ENCODE data around the gene POU4F3.

POU4F3 gene

DNA sequence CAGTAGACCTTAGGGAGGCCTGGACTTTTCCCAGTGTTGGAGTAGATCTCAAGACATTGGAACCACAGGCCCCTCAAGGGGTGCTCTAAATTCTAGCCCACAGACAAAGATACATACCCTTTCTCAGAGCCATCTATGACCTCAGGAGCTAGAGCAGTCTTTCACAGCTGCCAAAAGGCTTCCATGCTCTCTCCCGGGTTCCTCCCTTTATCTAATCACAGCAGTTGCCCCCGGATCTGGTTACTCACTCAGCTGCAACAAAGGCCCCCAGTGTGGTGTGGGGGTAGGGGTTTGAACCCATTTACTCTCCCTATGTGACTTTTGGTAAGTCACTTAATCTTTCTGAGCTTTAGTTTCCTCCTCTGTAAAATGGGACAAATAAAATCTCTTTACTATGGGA is 27.0 kb downstream of the POU4F3 start:
- H3K79me2 ChIP-seq (ENCODE audit: control insufficient read depth, insufficient read depth, low read length) = no peaks in the 10 kb centered on the region
- H3K4ac ChIP-seq (ENCODE audit: low read depth, low read length) = no peak overlapping the region
- no peak overlapping the region for H3K4me2 ChIP-seq (ENCODE audit: low read length)
- H2BK15ac ChIP-seq (replicated peaks; ENCODE audit: low read depth) = no peak overlapping the region
- H2BK5ac ChIP-seq (ENCODE audit: low read length) = no peak overlapping the region
- no peak overlapping the region for H3K4me3 ChIP-seq (ENCODE audit: low read length)
- DNase-seq = peak; percentile 25
- no peak overlapping the region for H4K8ac ChIP-seq (ENCODE audit: low read depth, low read length)
- no peak overlapping the region for H3K56ac ChIP-seq (ENCODE audit: low read length)
- H3K9ac ChIP-seq (ENCODE audit: low read length) = no peak overlapping the region
- no peak overlapping the region for H4K5ac ChIP-seq (ENCODE audit: low read length)
- no peaks in the 10 kb centered on the region for H3K4me1 ChIP-seq (ENCODE audit: control insufficient read depth, low read depth, low read length)
- WGBS (ENCODE audit: extremely low coverage, insufficient coverage, low lambda C conversion rate) = no CpG with 5 or more reads among the region's 2 CpGs
- H2BK120ac ChIP-seq (ENCODE audit: low read depth, low read length) = no peak overlapping the region
- no peaks in the 10 kb centered on the region for H3K36me3 ChIP-seq (ENCODE audit: control insufficient read depth, insufficient read depth, low read length)
- H3K27me3 ChIP-seq (ENCODE audit: insufficient read depth, low read length, poor library complexity) = no peaks in the 10 kb centered on the region
- H3K79me1 ChIP-seq (ENCODE audit: low read length) = no peaks in the 10 kb centered on the region
- no peak overlapping the region for H3K18ac ChIP-seq (ENCODE audit: low read length)
- H3K27ac ChIP-seq (ENCODE audit: low read depth, low read length) = no peak overlapping the region
- H3K23ac ChIP-seq (ENCODE audit: low read length) = no peak overlapping the region
- no peak overlapping the region for H2AK5ac ChIP-seq (ENCODE audit: low read length)

DNA sequence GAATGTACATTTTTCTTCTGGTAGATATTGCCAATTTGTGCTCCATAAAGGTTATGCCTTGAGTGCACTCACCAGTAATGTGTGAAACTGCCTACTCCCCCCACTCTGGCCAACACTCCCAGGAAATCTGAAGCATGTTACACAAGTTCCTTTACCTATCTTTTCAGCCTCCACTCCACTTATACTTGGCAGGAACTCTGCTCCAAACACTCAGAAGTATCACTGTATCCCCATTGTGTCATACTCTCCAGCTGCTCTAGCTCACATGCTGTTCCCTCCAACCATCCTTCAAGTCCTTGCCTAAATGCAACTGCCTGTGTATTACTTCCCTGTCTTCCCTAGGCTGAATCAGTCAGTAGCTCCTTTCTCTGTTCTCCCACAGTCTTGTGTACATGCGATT is 28.3 kb downstream of the POU4F3 start:
- no peak for DNase-seq
- Histone ChIP-seq H3K56ac (ENCODE audit: low read length) (no peak overlapping the region), H2BK120ac (ENCODE audit: low read depth, low read length) (no peak overlapping the region), H2AK5ac (ENCODE audit: low read length) (no peak overlapping the region), H3K9ac (ENCODE audit: low read length) (no peak overlapping the region), H2BK15ac (replicated peaks; ENCODE audit: low read depth) (no peak overlapping the region), H4K5ac (ENCODE audit: low read length) (no peak overlapping the region), H3K79me1 (ENCODE audit: low read length) (no peaks in the 10 kb centered on the region), H3K79me2 (ENCODE audit: control insufficient read depth, insufficient read depth, low read length) (no peaks in the 10 kb centered on the region), H3K27me3 (ENCODE audit: insufficient read depth, low read length, poor library complexity) (no peaks in the 10 kb centered on the region), H3K4ac (ENCODE audit: low read depth, low read length) (no peak overlapping the region), H3K36me3 (ENCODE audit: control insufficient read depth, insufficient read depth, low read length) (no peaks in the 10 kb centered on the region), H3K23ac (ENCODE audit: low read length) (no peak overlapping the region), H3K4me3 (ENCODE audit: low read length) (no peak overlapping the region), H3K27ac (ENCODE audit: low read depth, low read length) (no peak overlapping the region), H3K18ac (ENCODE audit: low read length) (no peak overlapping the region), H3K4me2 (ENCODE audit: low read length) (no peak overlapping the region), H3K4me1 (ENCODE audit: control insufficient read depth, low read depth, low read length) (no peaks in the 10 kb centered on the region), H4K8ac (ENCODE audit: low read depth, low read length) (no peak overlapping the region), H2BK5ac (ENCODE audit: low read length) (no peak overlapping the region)
- WGBS (ENCODE audit: extremely low coverage, insufficient coverage, low lambda C conversion rate) = no CpG with 5 or more reads among the region's 1 CpG

DNA sequence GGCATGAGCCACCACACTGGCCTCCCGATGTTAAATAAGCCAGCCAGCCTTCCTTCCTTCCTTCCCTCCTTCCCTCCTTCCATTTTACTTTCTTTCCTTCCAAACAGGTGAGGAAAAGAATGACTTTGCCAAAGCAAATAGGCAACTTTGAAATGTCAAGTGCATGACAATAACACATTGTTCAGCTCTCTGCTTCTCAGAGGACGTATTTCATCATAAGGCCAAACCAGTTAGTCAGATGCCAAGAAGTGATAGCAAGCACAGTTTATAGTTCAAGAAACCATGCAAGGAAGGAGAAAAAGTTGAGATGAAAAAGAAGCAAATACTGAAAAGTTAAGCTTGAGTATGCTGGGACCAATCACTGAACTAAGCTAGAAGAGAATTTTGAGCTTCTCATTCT is 29.5 kb downstream of the POU4F3 start:
- Histone ChIP-seq H3K27ac (ENCODE audit: low read depth, low read length) (no peak overlapping the region), H3K79me1 (ENCODE audit: low read length) (no peaks in the 10 kb centered on the region), H3K23ac (ENCODE audit: low read length) (no peak overlapping the region), H2BK120ac (ENCODE audit: low read depth, low read length) (no peak overlapping the region), H3K4me3 (ENCODE audit: low read length) (no peak overlapping the region), H2AK5ac (ENCODE audit: low read length) (no peak overlapping the region), H2BK5ac (ENCODE audit: low read length) (no peak overlapping the region), H3K4me1 (ENCODE audit: control insufficient read depth, low read depth, low read length) (no peaks in the 10 kb centered on the region), H3K9ac (ENCODE audit: low read length) (no peak overlapping the region), H3K4me2 (ENCODE audit: low read length) (no peak overlapping the region), H2BK15ac (replicated peaks; ENCODE audit: low read depth) (no peak overlapping the region), H4K5ac (ENCODE audit: low read length) (no peak overlapping the region), H3K27me3 (ENCODE audit: insufficient read depth, low read length, poor library complexity) (no peaks in the 10 kb centered on the region), H3K36me3 (ENCODE audit: control insufficient read depth, insufficient read depth, low read length) (no peaks in the 10 kb centered on the region), H3K18ac (ENCODE audit: low read length) (no peak overlapping the region), H4K8ac (ENCODE audit: low read depth, low read length) (no peak overlapping the region), H3K56ac (ENCODE audit: low read length) (no peak overlapping the region), H3K4ac (ENCODE audit: low read depth, low read length) (no peak overlapping the region), H3K79me2 (ENCODE audit: control insufficient read depth, insufficient read depth, low read length) (no peaks in the 10 kb centered on the region)
- WGBS (ENCODE audit: extremely low coverage, insufficient coverage, low lambda C conversion rate) = no CpG with 5 or more reads among the region's 2 CpGs
- DNase-seq = no peak

DNA sequence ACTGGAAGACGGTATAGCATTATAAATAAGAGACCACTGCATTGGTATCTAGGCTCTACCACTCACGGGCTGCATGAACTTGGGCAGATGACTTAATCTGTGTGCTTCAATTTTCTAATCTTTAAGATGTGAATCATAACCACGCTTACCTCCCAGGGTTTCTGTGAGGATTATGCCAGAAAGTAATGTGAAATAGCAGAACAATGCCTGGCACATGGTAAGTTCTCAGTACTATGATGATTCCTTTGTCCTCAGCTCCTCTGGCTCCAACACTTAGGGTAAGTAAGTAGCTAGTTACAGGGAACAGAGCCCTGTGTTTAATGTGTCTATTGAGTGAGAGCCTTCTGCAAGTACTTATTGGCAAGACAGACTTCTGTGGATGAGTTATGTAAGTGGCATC is 31.1 kb downstream of the POU4F3 start:
- Histone ChIP-seq H3K79me2 (ENCODE audit: control insufficient read depth, insufficient read depth, low read length) (no peaks in the 10 kb centered on the region), H3K4ac (ENCODE audit: low read depth, low read length) (no peak overlapping the region), H3K9ac (ENCODE audit: low read length) (no peak overlapping the region), H3K27ac (ENCODE audit: low read depth, low read length) (no peak overlapping the region), H3K4me3 (ENCODE audit: low read length) (no peak overlapping the region), H2AK5ac (ENCODE audit: low read length) (no peak overlapping the region), H3K27me3 (ENCODE audit: insufficient read depth, low read length, poor library complexity) (no peaks in the 10 kb centered on the region), H2BK120ac (ENCODE audit: low read depth, low read length) (no peak overlapping the region), H3K4me2 (ENCODE audit: low read length) (no peak overlapping the region), H3K4me1 (ENCODE audit: control insufficient read depth, low read depth, low read length) (no peaks in the 10 kb centered on the region), H3K79me1 (ENCODE audit: low read length) (no peaks in the 10 kb centered on the region), H2BK15ac (replicated peaks; ENCODE audit: low read depth) (no peak overlapping the region), H2BK5ac (ENCODE audit: low read length) (no peak overlapping the region), H4K8ac (ENCODE audit: low read depth, low read length) (no peak overlapping the region), H3K36me3 (ENCODE audit: control insufficient read depth, insufficient read depth, low read length) (no peaks in the 10 kb centered on the region), H3K56ac (ENCODE audit: low read length) (no peak overlapping the region), H3K23ac (ENCODE audit: low read length) (no peak overlapping the region), H4K5ac (ENCODE audit: low read length) (no peak overlapping the region), H3K18ac (ENCODE audit: low read length) (no peak overlapping the region)
- WGBS (ENCODE audit: extremely low coverage, insufficient coverage, low lambda C conversion rate) = no CpG with 5 or more reads among the region's 3 CpGs
- no peak for DNase-seq

DNA sequence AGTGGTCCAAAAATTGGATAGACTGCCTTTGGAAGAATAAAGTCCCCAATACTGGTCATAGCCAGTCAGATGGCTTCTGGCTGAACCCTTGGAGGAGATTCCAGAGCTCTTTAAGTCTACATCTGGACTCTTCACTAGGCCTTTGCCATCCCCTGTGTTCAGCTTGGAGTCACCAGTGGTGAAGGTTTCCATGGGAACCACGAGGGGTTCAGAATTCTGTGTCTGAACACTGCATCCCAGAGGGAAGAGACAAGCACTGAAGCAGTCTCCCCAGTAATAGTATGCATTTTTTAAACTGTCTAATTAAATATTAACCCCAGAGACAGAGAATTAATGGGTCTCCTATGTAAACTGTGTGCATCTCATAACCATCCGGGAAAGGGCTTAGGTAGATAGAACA is 38.2 kb downstream of the POU4F3 start:
- Histone ChIP-seq H2BK5ac (ENCODE audit: low read length) (no peak overlapping the region), H3K79me2 (ENCODE audit: control insufficient read depth, insufficient read depth, low read length) (no peaks in the 10 kb centered on the region), H3K4me3 (ENCODE audit: low read length) (no peak overlapping the region), H4K8ac (ENCODE audit: low read depth, low read length) (no peak overlapping the region), H3K56ac (ENCODE audit: low read length) (no peak overlapping the region), H2BK120ac (ENCODE audit: low read depth, low read length) (no peak overlapping the region), H3K23ac (ENCODE audit: low read length) (no peak overlapping the region), H3K18ac (ENCODE audit: low read length) (no peak overlapping the region), H3K4ac (ENCODE audit: low read depth, low read length) (no peak overlapping the region), H3K9ac (ENCODE audit: low read length) (no peak overlapping the region), H3K36me3 (ENCODE audit: control insufficient read depth, insufficient read depth, low read length) (no peaks in the 10 kb centered on the region), H4K5ac (ENCODE audit: low read length) (no peak overlapping the region), H3K79me1 (ENCODE audit: low read length) (no peaks in the 10 kb centered on the region), H3K4me2 (ENCODE audit: low read length) (no peak overlapping the region), H3K4me1 (ENCODE audit: control insufficient read depth, low read depth, low read length) (no peaks in the 10 kb centered on the region), H2AK5ac (ENCODE audit: low read length) (no peak overlapping the region), H3K27me3 (ENCODE audit: insufficient read depth, low read length, poor library complexity) (no peaks in the 10 kb centered on the region), H2BK15ac (replicated peaks; ENCODE audit: low read depth) (no peak overlapping the region), H3K27ac (ENCODE audit: low read depth, low read length) (no peak overlapping the region)
- no peak for DNase-seq
- WGBS (ENCODE audit: extremely low coverage, insufficient coverage, low lambda C conversion rate) = no CpG with 5 or more reads among the region's 2 CpGs

DNA sequence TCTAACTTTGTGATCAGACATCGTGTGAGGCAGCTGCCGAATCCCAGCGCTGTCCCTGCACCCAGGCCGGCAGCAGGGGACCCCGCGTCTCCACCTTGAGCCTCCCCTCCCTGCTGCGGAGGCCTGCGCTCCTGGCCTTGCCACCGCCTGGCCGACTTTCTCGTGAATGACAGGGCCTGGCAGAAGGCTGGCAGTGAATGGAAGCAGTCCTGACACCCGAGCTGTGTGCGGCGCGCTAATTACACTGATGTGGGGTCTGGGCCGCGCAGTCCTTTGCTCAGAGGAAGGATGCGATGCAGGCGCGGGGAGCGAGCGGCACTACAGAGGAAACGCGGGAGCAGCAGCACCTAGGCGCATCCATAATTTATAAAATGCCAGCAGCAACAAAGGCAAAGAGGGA is 40.3 kb downstream of the POU4F3 start:
- Histone ChIP-seq H2BK5ac (ENCODE audit: low read length) (no peak overlapping the region), H4K8ac (ENCODE audit: low read depth, low read length) (no peak overlapping the region), H3K27me3 (ENCODE audit: insufficient read depth, low read length, poor library complexity) (no peaks in the 10 kb centered on the region), H2BK120ac (ENCODE audit: low read depth, low read length) (no peak overlapping the region), H3K4me2 (ENCODE audit: low read length) (no peak overlapping the region), H2AK5ac (ENCODE audit: low read length) (no peak overlapping the region), H3K4ac (ENCODE audit: low read depth, low read length) (no peak overlapping the region), H3K18ac (ENCODE audit: low read length) (no peak overlapping the region), H3K4me3 (ENCODE audit: low read length) (no peak overlapping the region), H3K23ac (ENCODE audit: low read length) (no peak overlapping the region), H2BK15ac (replicated peaks; ENCODE audit: low read depth) (no peak overlapping the region), H3K79me2 (ENCODE audit: control insufficient read depth, insufficient read depth, low read length) (no peaks in the 10 kb centered on the region), H3K9ac (ENCODE audit: low read length) (no peak overlapping the region), H3K27ac (ENCODE audit: low read depth, low read length) (no peak overlapping the region), H3K36me3 (ENCODE audit: control insufficient read depth, insufficient read depth, low read length) (no peaks in the 10 kb centered on the region), H3K56ac (ENCODE audit: low read length) (no peak overlapping the region), H4K5ac (ENCODE audit: low read length) (no peak overlapping the region), H3K4me1 (ENCODE audit: control insufficient read depth, low read depth, low read length) (no peaks in the 10 kb centered on the region), H3K79me1 (ENCODE audit: low read length) (no peaks in the 10 kb centered on the region)
- no CpG with 5 or more reads among the region's 25 CpGs for WGBS (ENCODE audit: extremely low coverage, insufficient coverage, low lambda C conversion rate)
- no peak for DNase-seq

All from mesendoderm (in vitro differentiated cells).